A549 (cell line): ENCODE measurements around the gene TMEM132D. TPM values are rescaled to one million over a fixed set of nuclear protein-coding genes. Genes with fewer than 3 reads are reported as not detected.

Source experiments
- ATAC-seq, 2 experiments: fragments of 200-7000 bp in 1 of 2; fragments of >200 bp in 1 of 2; cut with Nextera tagmentation in 1 of 2; cut with Tn5 transposase in 1 of 2; 3 replicates each; pipeline versions ENCODE4 v1.8.0 to v1.9.1; 2018 to 2020; ENCODE audit warnings: mild to moderate bottlenecking in 1 of 2, moderate library complexity in 1 of 2
- CTCF ChIA-PET: fragments of 300-600 bp; sonication (Branson Sonifier 250); formaldehyde crosslinking; extraction: SDS; loops from one replicate; lab custom pipeline; 2021; ENCODE audit warnings: antibody characterized with exemption, inconsistent platforms; lab: Yijun Ruan, JAX
- POLR2A ChIA-PET: fragments of 350-600 bp; formaldehyde crosslinking; extraction: SDS; loops from one replicate; lab custom pipeline; 2021; ENCODE audit warnings: antibody characterized with exemption, inconsistent platforms; lab: Yijun Ruan, JAX
- DNase-seq, 2 experiments: peaks; one replicate each; pipeline versions ENCODE4 v3.0.0 to v3.0.0-alpha.2; 2011 to 2016; ENCODE audit warnings: low read depth in 1 of 2, low spot score in 1 of 2
- FAIRE-seq: peaks from 2 replicates; lab custom pipeline; 2011; peaks lifted over from hg19 to GRCh38; lab: Jason Lieb, UNC
- H3K27ac ChIP-seq, 2 experiments: fragments of >200 bp; sonication (Bioruptor Twin); formaldehyde crosslinking; 3 replicates each; pipeline ENCODE4 v1.5.1; 2016 to 2017
- H3K4me1 ChIP-seq: fragments of >200 bp; sonication (Bioruptor Twin); formaldehyde crosslinking; 3 replicates; pipeline ENCODE4 v1.6.1; 2016
- H3K4me2 ChIP-seq: fragments of >200 bp; sonication (Bioruptor Twin); formaldehyde crosslinking; 3 replicates; pipeline ENCODE4 v1.6.1; 2016
- H3K4me3 ChIP-seq: fragments of >200 bp; sonication (Bioruptor Twin); formaldehyde crosslinking; 3 replicates; pipeline ENCODE4 v1.5.1; 2016
- H3K9me3 ChIP-seq: fragments of >200 bp; sonication (Bioruptor Twin); formaldehyde crosslinking; 3 replicates; pipeline ENCODE4 v1.6.1; 2016
- ATOH8 ChIP-seq: fragments of 250-450 bp; sonication (Bioruptor Pico); IDR thresholded peaks from 2 replicates; pipeline ENCODE4 v1.5.0; 2020; ENCODE audit warnings: low read depth, mild to moderate bottlenecking, moderate library complexity
- BHLHE40 ChIP-seq: IDR thresholded peaks from 2 replicates; pipeline ENCODE4 v1.6.1; 2012; ENCODE audit warnings: low read depth, low read length, inconsistent platforms
- CBX2 ChIP-seq: fragments of 200-600 bp; sonication (generic); IDR thresholded peaks from 2 replicates; pipeline ENCODE4 v1.6.1; 2016; ENCODE audit warnings: low read depth, mild to moderate bottlenecking, borderline replicate concordance
- CBX8 ChIP-seq: fragments of 200-600 bp; sonication (generic); IDR thresholded peaks from 2 replicates; pipeline ENCODE4 v1.6.1; 2016
- E2F6 ChIP-seq: IDR thresholded peaks from 2 replicates; pipeline ENCODE4 v1.6.1; 2012; ENCODE audit warnings: low read depth, borderline replicate concordance
- EP300 ChIP-seq, 2 experiments: fragments of >200 bp; sonication (Bioruptor Twin); formaldehyde crosslinking; IDR thresholded peaks; 2 replicates in 1 of 2; 3 replicates in 1 of 2; pipeline ENCODE4 v1.6.1; 2016 to 2017
- FOXS1 ChIP-seq: fragments of 250-450 bp; sonication (Bioruptor Pico); IDR thresholded peaks from 2 replicates; pipeline ENCODE4 v1.5.0; 2020; ENCODE audit warnings: mild to moderate bottlenecking, moderate library complexity
- HES2 ChIP-seq: fragments of >200 bp; sonication (Bioruptor Twin); formaldehyde crosslinking; IDR thresholded peaks from 2 replicates; pipeline ENCODE4 v1.6.1; 2016
- HMGXB4 ChIP-seq: fragments of 250-450 bp; sonication (Bioruptor Pico); IDR thresholded peaks from 2 replicates; pipeline ENCODE4 v1.5.0; 2021; ENCODE audit warnings: mild to moderate bottlenecking, moderate library complexity, borderline replicate concordance
- HOXA7 ChIP-seq: fragments of 250-450 bp; sonication (Bioruptor Pico); IDR thresholded peaks from 2 replicates; pipeline ENCODE4 v1.5.0; 2020; ENCODE audit warnings: mild to moderate bottlenecking, moderate library complexity
- HOXB13 ChIP-seq: fragments of 250-450 bp; sonication (Bioruptor Pico); IDR thresholded peaks from 2 replicates; pipeline ENCODE4 v1.5.0; 2020; ENCODE audit warnings: low read depth, mild to moderate bottlenecking, moderate library complexity
- JUNB ChIP-seq: fragments of >200 bp; sonication (Bioruptor Twin); formaldehyde crosslinking; IDR thresholded peaks from 2 replicates; pipeline ENCODE4 v1.6.1; 2016
- KDM1A ChIP-seq: fragments of 200-600 bp; sonication (generic); IDR thresholded peaks from 2 replicates; pipeline ENCODE4 v1.6.1; 2016; ENCODE audit warnings: low read depth, mild to moderate bottlenecking
- MAZ ChIP-seq: fragments of 150-350 bp; IDR thresholded peaks from 2 replicates; pipeline ENCODE4 v1.6.1; 2014; ENCODE audit warnings: antibody characterized with exemption, low read depth, low read length, borderline replicate concordance
- NPAS2 ChIP-seq: fragments of 250-450 bp; sonication (Bioruptor Pico); IDR thresholded peaks from 2 replicates; pipeline ENCODE4 v1.8.0; 2022; ENCODE audit warnings: mild to moderate bottlenecking, moderate library complexity, borderline replicate concordance
- PBX3 ChIP-seq: IDR thresholded peaks from 2 replicates; pipeline ENCODE4 v1.6.1; 2012
- PHF8 ChIP-seq: fragments of 200-600 bp; sonication (generic); IDR thresholded peaks from 2 replicates; pipeline ENCODE4 v1.6.1; 2016; ENCODE audit warnings: low read depth, mild to moderate bottlenecking, antibody characterized with exemption, moderate library complexity, borderline replicate concordance
- POLR2A ChIP-seq: IDR thresholded peaks from 2 replicates; pipeline ENCODE4 v1.6.1; 2012; ENCODE audit warnings: mild to moderate bottlenecking, low read length
- POLR2AphosphoS2 ChIP-seq: conservative IDR thresholded peaks from 2 replicates; pipeline ENCODE4 v1.6.1; 2012; ENCODE audit warnings: low read length, improper control_type of control experiment, inconsistent platforms
- RAD21 ChIP-seq, 2 experiments: fragments of >200 bp in 1 of 2; sonication (Bioruptor Twin) in 1 of 2; formaldehyde crosslinking in 1 of 2; IDR thresholded peaks in 1 of 2; conservative IDR thresholded peaks in 1 of 2; 2 replicates in 1 of 2; 3 replicates in 1 of 2; pipeline ENCODE4 v1.6.1; 2012 to 2018; ENCODE audit warnings: inconsistent platforms in 1 of 2
- RARB ChIP-seq: fragments of 250-450 bp; sonication (Bioruptor Pico); IDR thresholded peaks from 2 replicates; pipeline ENCODE4 v1.8.0; 2021; ENCODE audit warnings: mild to moderate bottlenecking, moderate library complexity
- RCOR1 ChIP-seq: fragments of 150-350 bp; IDR thresholded peaks from 2 replicates; pipeline ENCODE4 v1.6.1; 2014; ENCODE audit warnings: antibody characterized with exemption, low read length, low read depth
- REST ChIP-seq: fragments of 200-600 bp; sonication (generic); IDR thresholded peaks from 2 replicates; pipeline ENCODE4 v1.6.1; 2016; ENCODE audit warnings: antibody characterized with exemption, mild to moderate bottlenecking, moderate library complexity
- SMC3 ChIP-seq: fragments of >200 bp; sonication (Bioruptor Twin); formaldehyde crosslinking; IDR thresholded peaks from 3 replicates; pipeline ENCODE4 v1.6.1; 2018; ENCODE audit warnings: inconsistent platforms
- TFCP2L1 ChIP-seq: fragments of 250-450 bp; sonication (Bioruptor Pico); IDR thresholded peaks from 2 replicates; pipeline ENCODE4 v1.5.0; 2021; ENCODE audit warnings: mild to moderate bottlenecking
- ZNF302 ChIP-seq: fragments of 250-450 bp; sonication (Bioruptor Pico); IDR thresholded peaks from 2 replicates; pipeline ENCODE4 v1.9.0; 2021; ENCODE audit warnings: inconsistent platforms, mild to moderate bottlenecking, moderate library complexity
- WGBS: methylation state at CpG from one replicate; pipeline ENCODE4 v1.1.6; 2017; ENCODE audit errors: missing lambda C conversion rate; 5-methylcytosine and 5-hydroxymethylcytosine counted together
- polyA plus RNA-seq, 4 experiments: library from polyadenylated mRNA; depleted of rRNA in 3 of 4; stranded (reverse); fragments of >200 nt; fragmentation: RNase III in 1 of 4; extraction: RNeasy Plus Mini Kit Qiagen cat#74134 plus additional on column Dnase treatment in 1 of 4; gene quantifications; 2 replicates in 3 of 4; 3 replicates in 1 of 4; pipeline ENCODE4 v1.2.3, GENCODE V29; 2011 to 2017

TMEM132D gene
- polyA plus RNA-seq, 2 of the 4 experiments (the other 2 are of a cell fraction), result not detected

GRCh38 chr12:129790930-129791329 is 112.9 kb downstream of the TMEM132D start:
- Histone ChIP-seq H3K4me3 (no peak overlapping the region), H3K4me2 (no peak overlapping the region), H3K27ac (no peak overlapping the region), H3K4me1 (no peaks in the 10 kb centered on the region), H3K9me3 (no peaks in the 10 kb centered on the region)
- FAIRE-seq (no peak), DNase-seq (no peak), ATAC-seq (no peak)
- ChIA-PET CTCF (interaction anchor here (0.6 kb wide), 1 partner anchor 219 kb away, joined by 3 read pairs; no protein-coding TSS in a partner anchor), POLR2A (no interaction called here)
- TF ChIP-seq PHF8, result no peak
- no peak for TF ChIP-seq NPAS2 (CRISPR knock-in tag)
- no peak for TF ChIP-seq HMGXB4 (CRISPR knock-in tag)
- TF ChIP-seq RAD21 (conservative IDR thresholded peaks at IDR 0.05 in 1 of 2, IDR thresholded peaks at IDR 0.05 in 1 of 2), result no peak
- no peak for TF ChIP-seq SMC3
- TF ChIP-seq HOXA7, result no peak
- TF ChIP-seq PBX3, result no peak
- TF ChIP-seq REST, result no peak
- TF ChIP-seq MAZ, result no peak
- no peak for TF ChIP-seq RCOR1
- no peak for TF ChIP-seq JUNB
- no peak for TF ChIP-seq POLR2AphosphoS2
- no peak for TF ChIP-seq TFCP2L1
- TF ChIP-seq KDM1A, result no peak
- no peak for TF ChIP-seq POLR2A
- TF ChIP-seq BHLHE40, result no peak
- no peak for TF ChIP-seq ZNF302 (CRISPR knock-in tag)
- TF ChIP-seq CBX2, result no peak

- whole genome bisulfite sequencing, result 3% methylated on average over 6 of the region's 6 CpGs
These were observed 113.5 kb downstream of the TMEM132D start for GRCh38 chr12:129790331-129790730.

GRCh38 chr12:129789921-129790320 is 113.9 kb downstream of the TMEM132D start:
- WGBS, result 33% methylated on average over 14 of the region's 14 CpGs
- FAIRE-seq (no peak), ATAC-seq (no peak), DNase-seq (no peak)
- ChIA-PET CTCF (no interaction called here), POLR2A (no interaction called here)
- Histone ChIP-seq H3K27ac (no peak overlapping the region), H3K9me3 (no peaks in the 10 kb centered on the region), H3K4me2 (no peak overlapping the region), H3K4me3 (no peak overlapping the region), H3K4me1 (no peaks in the 10 kb centered on the region)
- TF ChIP-seq JUNB (no peak), RAD21 (conservative IDR thresholded peaks at IDR 0.05 in 1 of 2, IDR thresholded peaks at IDR 0.05 in 1 of 2) (no peak), ZNF302 (CRISPR knock-in tag) (no peak), CBX8 (no peak), MAZ (no peak), HOXB13 (CRISPR knock-in tag) (no peak), EP300 (IDR thresholded peaks at IDR 0.05) (no peak), RARB (CRISPR knock-in tag) (no peak), PHF8 (no peak), HES2 (no peak), FOXS1 (CRISPR knock-in tag) (no peak), E2F6 (no peak), ATOH8 (CRISPR knock-in tag) (no peak)

More at GRCh38 chr12:129790331-129790730, 113.5 kb downstream of the TMEM132D start:
- H3K9me3 ChIP-seq, result no peaks in the 10 kb centered on the region
- no peak overlapping the region for H3K27ac ChIP-seq
- ChIA-PET CTCF (no interaction called here), POLR2A (no interaction called here)
- FAIRE-seq (no peak), DNase-seq (no peak), ATAC-seq (no peak)
- no peaks in the 10 kb centered on the region for H3K4me1 ChIP-seq
- no peak for TF ChIP-seq RARB (CRISPR knock-in tag)
- H3K4me3 ChIP-seq, result no peak overlapping the region
- no peak overlapping the region for H3K4me2 ChIP-seq
